DOHH2 (cell line): ENCODE data around the gene EIF4A3.

Source experiments
- H3F3A ChIP-seq: fragments of 200-600 bp; sonication (generic), shearing (Covaris generic); 2 replicates; pipeline ENCODE4 v1.6.0; 2016; ENCODE audit warnings: antibody characterized with exemption, mild to moderate bottlenecking; ENCODE audit not compliant: control insufficient read depth, insufficient read depth
- H3K27ac ChIP-seq: fragments of 200-600 bp; sonication (generic); 2 replicates; pipeline ENCODE4 v1.5.1; 2014; ENCODE audit warnings: low read depth, mild to moderate bottlenecking, low read length, moderate library complexity
- H3K27me3 ChIP-seq: fragments of 200-600 bp; sonication (generic); 2 replicates; pipeline ENCODE4 v1.6.1; 2014; ENCODE audit warnings: mild to moderate bottlenecking, low read length, mixed read lengths; ENCODE audit not compliant: control insufficient read depth
- H3K36me3 ChIP-seq: fragments of 200-600 bp; sonication (generic); 2 replicates; pipeline ENCODE4 v1.6.1; 2014; ENCODE audit warnings: mild to moderate bottlenecking, low read length, moderate library complexity, mixed read lengths; ENCODE audit not compliant: control insufficient read depth
- H3K4me1 ChIP-seq: fragments of 200-600 bp; sonication (generic); 2 replicates; pipeline ENCODE4 v1.6.1; 2014; ENCODE audit warnings: mild to moderate bottlenecking, low read length, mixed read lengths; ENCODE audit not compliant: control insufficient read depth
- H3K4me2 ChIP-seq: fragments of 200-600 bp; sonication (generic); 2 replicates; pipeline ENCODE4 v1.6.0; 2014; ENCODE audit warnings: mild to moderate bottlenecking, low read length, moderate library complexity
- H3K4me3 ChIP-seq: fragments of 200-600 bp; sonication (generic); 2 replicates; pipeline ENCODE4 v1.5.1; 2014; ENCODE audit warnings: mild to moderate bottlenecking, low read length, mixed read lengths
- H3K79me2 ChIP-seq: fragments of 200-600 bp; sonication (generic); 2 replicates; pipeline ENCODE4 v1.6.1; 2014; ENCODE audit warnings: mild to moderate bottlenecking, low read length, mixed read lengths; ENCODE audit not compliant: control insufficient read depth
- H3K9me2 ChIP-seq: fragments of 200-600 bp; sonication (generic); replicated peaks from 2 replicates; pipeline ENCODE4 v1.6.1; 2014; ENCODE audit warnings: mild to moderate bottlenecking, low read length, mixed read lengths; ENCODE audit not compliant: control insufficient read depth
- H3K9me3 ChIP-seq: fragments of 200-600 bp; sonication (generic); 2 replicates; pipeline ENCODE4 v1.6.1; 2014; ENCODE audit warnings: antibody characterized with exemption, low read length, mixed read lengths; ENCODE audit not compliant: control insufficient read depth, insufficient read depth
- H4K20me1 ChIP-seq: fragments of 200-600 bp; sonication (generic); 2 replicates; pipeline ENCODE4 v1.6.0; 2014; ENCODE audit warnings: low read depth, mild to moderate bottlenecking, antibody characterized with exemption, low read length, moderate library complexity; ENCODE audit not compliant: control insufficient read depth, insufficient read depth
- EZH2phosphoT487 ChIP-seq: fragments of 200-600 bp; sonication (generic); IDR thresholded peaks from 2 replicates; pipeline ENCODE4 v1.6.1; 2017; ENCODE audit warnings: borderline replicate concordance, mild to moderate bottlenecking, antibody characterized with exemption, low read length, moderate library complexity, mixed read lengths
- TF ChIP-seq, protein P1 (sequence below): fragments of 200-600 bp; sonication (generic); IDR thresholded peaks from one replicate; pipeline ENCODE4 v1.5.1; 2014; ENCODE audit warnings: antibody characterized with exemption, mild to moderate bottlenecking, low read depth, low read length; ENCODE audit not compliant: poor library complexity, severe bottlenecking

Gene EIF4A3

DNA sequence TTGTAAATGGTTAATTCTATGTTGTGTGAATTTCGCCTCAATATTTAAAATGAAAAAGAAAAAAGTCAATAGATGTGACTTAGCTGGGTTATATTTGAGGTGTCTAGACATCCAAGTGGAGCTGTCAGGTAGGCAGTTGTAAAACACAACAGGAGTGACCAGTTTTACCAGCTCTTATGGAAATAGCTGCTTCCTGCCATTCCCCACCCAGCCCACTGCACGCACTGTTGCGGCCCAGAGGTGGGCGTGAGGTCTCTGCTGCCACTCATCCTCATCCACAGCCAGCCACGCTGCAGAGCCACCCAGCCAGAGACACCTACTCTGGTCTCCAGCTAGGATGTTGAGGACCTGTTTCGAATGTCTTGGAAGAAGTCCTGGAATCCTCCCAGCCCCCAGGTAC lies 19.5 kb upstream of the EIF4A3 start:
- no peak overlapping the region for H3K4me2 ChIP-seq
- no peaks in the 10 kb centered on the region for H3K9me2 ChIP-seq
- TF ChIP-seq, protein P1, sequence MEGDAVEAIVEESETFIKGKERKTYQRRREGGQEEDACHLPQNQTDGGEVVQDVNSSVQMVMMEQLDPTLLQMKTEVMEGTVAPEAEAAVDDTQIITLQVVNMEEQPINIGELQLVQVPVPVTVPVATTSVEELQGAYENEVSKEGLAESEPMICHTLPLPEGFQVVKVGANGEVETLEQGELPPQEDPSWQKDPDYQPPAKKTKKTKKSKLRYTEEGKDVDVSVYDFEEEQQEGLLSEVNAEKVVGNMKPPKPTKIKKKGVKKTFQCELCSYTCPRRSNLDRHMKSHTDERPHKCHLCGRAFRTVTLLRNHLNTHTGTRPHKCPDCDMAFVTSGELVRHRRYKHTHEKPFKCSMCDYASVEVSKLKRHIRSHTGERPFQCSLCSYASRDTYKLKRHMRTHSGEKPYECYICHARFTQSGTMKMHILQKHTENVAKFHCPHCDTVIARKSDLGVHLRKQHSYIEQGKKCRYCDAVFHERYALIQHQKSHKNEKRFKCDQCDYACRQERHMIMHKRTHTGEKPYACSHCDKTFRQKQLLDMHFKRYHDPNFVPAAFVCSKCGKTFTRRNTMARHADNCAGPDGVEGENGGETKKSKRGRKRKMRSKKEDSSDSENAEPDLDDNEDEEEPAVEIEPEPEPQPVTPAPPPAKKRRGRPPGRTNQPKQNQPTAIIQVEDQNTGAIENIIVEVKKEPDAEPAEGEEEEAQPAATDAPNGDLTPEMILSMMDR: no peak
- TF ChIP-seq EZH2phosphoT487: no peak
- H3K9me3 ChIP-seq: no peaks in the 10 kb centered on the region
- H3K4me3 ChIP-seq: no peak overlapping the region
- H3K27me3 ChIP-seq: peaks cover 2% of the 10 kb centered on the region; the same call in 1 of the 2 replicates
- no peaks in the 10 kb centered on the region for H3K79me2 ChIP-seq
- H4K20me1 ChIP-seq: no peaks in the 10 kb centered on the region
- H3F3A ChIP-seq: no peaks in the 10 kb centered on the region
- no peak overlapping the region for H3K27ac ChIP-seq
- H3K4me1 ChIP-seq: no peaks in the 10 kb centered on the region
- H3K36me3 ChIP-seq: no peaks in the 10 kb centered on the region

DNA sequence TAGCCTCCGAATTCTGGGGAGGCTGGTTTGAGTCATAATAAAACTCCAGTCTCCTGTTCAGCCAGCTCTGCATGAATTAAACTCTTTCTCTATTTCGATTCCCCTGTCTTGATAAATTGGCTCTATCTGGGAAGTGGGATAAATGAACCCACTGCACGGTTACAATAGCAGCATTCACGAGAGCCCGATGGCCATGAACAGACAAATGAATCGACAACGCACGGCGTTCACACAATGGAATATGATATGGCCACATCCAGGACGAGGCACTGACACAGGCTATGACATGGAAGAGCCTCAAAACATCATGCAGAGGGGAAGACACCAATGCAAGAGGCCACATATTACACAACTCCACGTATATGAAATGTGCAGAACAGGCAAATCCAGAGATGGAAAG lies 17.3 kb upstream of the EIF4A3 start:
- no peaks in the 10 kb centered on the region for H3K9me2 ChIP-seq
- H3K4me2 ChIP-seq: no peak overlapping the region
- TF ChIP-seq, protein P1: no peak
- TF ChIP-seq EZH2phosphoT487: no peak
- H4K20me1 ChIP-seq: no peaks in the 10 kb centered on the region
- no peak overlapping the region for H3K27ac ChIP-seq
- H3K79me2 ChIP-seq: no peaks in the 10 kb centered on the region
- no peaks in the 10 kb centered on the region for H3K9me3 ChIP-seq
- H3K4me3 ChIP-seq: no peak overlapping the region
- H3K36me3 ChIP-seq: no peaks in the 10 kb centered on the region
- no peaks in the 10 kb centered on the region for H3F3A ChIP-seq
- H3K27me3 ChIP-seq: peaks cover 2% of the 10 kb centered on the region; the same call in 1 of the 2 replicates
- no peaks in the 10 kb centered on the region for H3K4me1 ChIP-seq

GRCh38 chr17:80163336-80163735 lies 16.4 kb upstream of the EIF4A3 start:
- Histone ChIP-seq H3F3A (no peaks in the 10 kb centered on the region), H3K27ac (no peak overlapping the region), H3K36me3 (no peaks in the 10 kb centered on the region), H3K79me2 (no peaks in the 10 kb centered on the region), H3K9me3 (no peaks in the 10 kb centered on the region), H3K27me3 (peaks cover 2% of the 10 kb centered on the region; the same call in 1 of the 2 replicates), H4K20me1 (no peaks in the 10 kb centered on the region), H3K9me2 (no peaks in the 10 kb centered on the region), H3K4me3 (no peak overlapping the region), H3K4me2 (no peak overlapping the region), H3K4me1 (no peaks in the 10 kb centered on the region)
- TF ChIP-seq, protein P1: no peak
- TF ChIP-seq EZH2phosphoT487: no peak
